Mucosa of descending colon (tissue), 3 donors: ENCODE data around the gene INHBA. TPM values are rescaled to one million over a fixed set of nuclear protein-coding genes. Genes with fewer than 3 reads are reported as not detected.

Experiments
- ATAC-seq: fragments of 200-7000 bp; cut with Tn5 transposase; one replicate; pipeline ENCODE4 v1.9.1; 2020; ENCODE audit warnings: mild to moderate bottlenecking, moderate library complexity
- DNase-seq, 3 donors: peaks; one replicate each; pipeline ENCODE4 v3.0.0-alpha.2; 2020
- H3K36me3 ChIP-seq: fragments of 200-600 bp; one replicate; pipeline ENCODE4 v1.8.0; 2021; ENCODE audit warnings: low read depth, mild to moderate bottlenecking
- H3K4me1 ChIP-seq: fragments of 200-600 bp; one replicate; pipeline ENCODE4 v1.8.0; 2021; ENCODE audit warnings: low read depth, mild to moderate bottlenecking
- H3K4me3 ChIP-seq: fragments of 200-600 bp; one replicate; pipeline ENCODE4 v1.8.0; 2021; ENCODE audit warnings: mild to moderate bottlenecking
- H3K9me3 ChIP-seq: fragments of 200-600 bp; one replicate; pipeline ENCODE4 v1.8.0; 2021; ENCODE audit warnings: mild to moderate bottlenecking
- CTCF ChIP-seq: fragments of 200-600 bp; IDR thresholded peaks from one replicate; pipeline ENCODE4 v1.8.0; 2022; ENCODE audit warnings: antibody characterized with exemption, mild to moderate bottlenecking
- intact Hi-C, 2 donors: fragments of 100-400 bp; cut with DNase I in 1 of 2; cut with micrococcal nuclease in 1 of 2; formaldehyde crosslinking; loops; one replicate each; pipeline versions ENCODE4 v1.11.0 to v1.11.1; 2022; cut with DNase I, micrococcal nuclease
- total RNA-seq, 3 donors: library from RNA; stranded (reverse); fragmentation: NEBNext Ultra II Directional in 2 of 3; extraction: Animal tissue kit (Norgen Biotek cat#: 25700) in 2 of 3; gene quantifications; one replicate each; pipeline versions ENCODE4 v1.2.1 to v1.2.4, GENCODE V29; 2021 to 2023
- donor health status: DM: no; HTN: no; CAD: no; lungs with moderate emphysema.
- donor health status: DM: no; HTN: no; CAD: no.
- donor health status: DM: no; HTN: yes; CAD: no.

INHBA gene
- total RNA-seq, 3 donors from 2014 or later, result 0.28 to 1.2 (median 0.35) TPM

GRCh38 chr7:41641011-41641664, 61.8 kb downstream of the INHBA start:
- DNase-seq, result no peak
- no peaks in the 10 kb centered on the region for H3K9me3 ChIP-seq
- no peak for TF ChIP-seq CTCF
- intact Hi-C loops, result no loop called here
- H3K4me3 ChIP-seq, result no peak overlapping the region
- H3K4me1 ChIP-seq, result no peaks in the 10 kb centered on the region
- no peaks in the 10 kb centered on the region for H3K36me3 ChIP-seq
- no peak for ATAC-seq

DNA sequence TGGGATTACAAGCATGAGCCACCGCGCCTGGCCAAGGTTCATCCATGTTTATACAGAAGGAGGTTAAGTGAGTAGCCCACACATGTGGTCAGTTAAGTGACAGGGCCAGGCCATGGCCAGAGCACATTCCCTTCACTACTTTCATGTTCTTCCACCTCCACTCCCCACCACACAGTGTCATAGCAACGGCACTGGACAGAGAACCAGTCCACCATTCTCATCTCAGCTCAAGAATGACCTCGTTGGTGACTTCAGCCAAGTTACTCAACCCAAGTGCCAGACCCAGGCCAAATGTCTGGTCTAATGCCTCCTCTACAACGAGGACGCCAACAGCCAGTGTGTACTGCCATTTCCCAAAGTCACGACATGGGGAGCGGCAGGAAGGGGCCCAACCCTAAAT, 62.4 kb downstream of the INHBA start:
- Histone ChIP-seq H3K4me3 (no peak overlapping the region), H3K36me3 (no peaks in the 10 kb centered on the region), H3K4me1 (no peaks in the 10 kb centered on the region), H3K9me3 (no peaks in the 10 kb centered on the region)
- no peak for ATAC-seq
- intact Hi-C loops, result no loop called here
- DNase-seq, result no peak
- TF ChIP-seq CTCF, result no peak

DNA sequence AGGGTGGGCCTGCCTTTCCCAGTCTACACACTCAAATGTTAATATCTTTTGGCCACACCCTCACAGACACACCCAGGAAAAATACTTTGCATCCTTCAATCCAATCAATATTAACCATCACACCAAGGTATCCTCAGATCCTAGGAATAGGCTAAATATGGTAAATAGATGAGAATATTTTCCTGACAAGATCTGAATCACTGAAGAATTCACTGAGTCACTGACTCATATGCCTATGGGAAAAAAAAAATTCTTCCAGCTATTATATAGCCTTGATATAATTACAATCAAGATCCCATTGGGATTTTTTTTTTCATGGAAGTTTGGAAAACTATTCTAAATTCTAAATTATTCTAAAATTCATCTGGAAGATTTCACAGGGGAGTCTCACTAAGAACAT, 65.8 kb downstream of the INHBA start:
- no peaks in the 10 kb centered on the region for H3K4me1 ChIP-seq
- no peaks in the 10 kb centered on the region for H3K9me3 ChIP-seq
- no peak for ATAC-seq
- H3K4me3 ChIP-seq, result no peak overlapping the region
- intact Hi-C loops, result no loop called here
- no peaks in the 10 kb centered on the region for H3K36me3 ChIP-seq
- TF ChIP-seq CTCF, result no peak
- DNase-seq, result no peak
